GM19372 (cell line): Measurements from ENCODE around the gene TLCD3A.
"Not testable (repeated sequence)": the region's sequence is repeated elsewhere in the genome, so short reads cannot be mapped to it uniquely, and the experiment has no call there.

Source experiments
- ATAC-seq: cut with Tn5 transposase; IDR thresholded peaks from one replicate; pipeline ENCODE4 v1.9.1; 2021; ENCODE audit warnings: mild to moderate bottlenecking, low read depth, moderate library complexity; ENCODE audit not compliant: unreplicated experiment

The TLCD3A gene

GRCh38 chr17:746783-747629, 14.6 kb downstream of the TLCD3A start:
- no peak for ATAC-seq

GRCh38 chr17:748604-749003, 16.2 kb downstream of the TLCD3A start:
- ATAC-seq, result not testable (repeated sequence)

- not testable (repeated sequence) for ATAC-seq
Measured at GRCh38 chr17:749359-749758, 17.0 kb downstream of the TLCD3A start.

GRCh38 chr17:750431-751037, 18.1 kb downstream of the TLCD3A start:
- ATAC-seq, result no peak

- ATAC-seq, result peak; percentile 11
Measured at GRCh38 chr17:751269-752001, 19.0 kb downstream of the TLCD3A start.

GRCh38 chr17:752002-752619, 19.7 kb downstream of the TLCD3A start, which contains the start of gene GEMIN4:
Gene GEMIN4 (minus strand): TSS chr17:752264. CDS start chr17:752142, 122 bp downstream.
- ATAC-seq, result peak; percentile 85

GRCh38 chr17:752620-753219, 20.3 kb downstream of the TLCD3A start:
- ATAC-seq, result peak; percentile 3

DNA sequence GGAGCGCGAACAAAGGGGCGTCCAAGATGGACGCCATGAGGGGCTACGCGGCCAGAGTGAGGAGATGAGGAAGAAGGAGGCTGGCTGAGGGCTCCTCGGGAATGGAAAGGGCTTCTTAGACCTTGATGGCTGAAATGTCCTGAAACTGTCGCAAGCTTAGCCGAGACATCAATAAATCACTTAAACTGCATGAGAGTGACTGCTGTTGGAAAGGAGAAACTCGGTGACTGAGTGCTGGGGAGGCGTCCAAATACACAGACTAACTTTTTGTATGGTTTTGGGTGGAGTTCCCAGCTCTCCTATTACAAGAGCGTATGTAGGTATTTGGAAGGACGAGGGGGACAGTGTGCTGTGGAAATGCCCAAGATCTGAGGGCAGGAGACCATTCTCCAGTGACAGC, 21.0 kb downstream of the TLCD3A start:
- ATAC-seq, result no peak

DNA sequence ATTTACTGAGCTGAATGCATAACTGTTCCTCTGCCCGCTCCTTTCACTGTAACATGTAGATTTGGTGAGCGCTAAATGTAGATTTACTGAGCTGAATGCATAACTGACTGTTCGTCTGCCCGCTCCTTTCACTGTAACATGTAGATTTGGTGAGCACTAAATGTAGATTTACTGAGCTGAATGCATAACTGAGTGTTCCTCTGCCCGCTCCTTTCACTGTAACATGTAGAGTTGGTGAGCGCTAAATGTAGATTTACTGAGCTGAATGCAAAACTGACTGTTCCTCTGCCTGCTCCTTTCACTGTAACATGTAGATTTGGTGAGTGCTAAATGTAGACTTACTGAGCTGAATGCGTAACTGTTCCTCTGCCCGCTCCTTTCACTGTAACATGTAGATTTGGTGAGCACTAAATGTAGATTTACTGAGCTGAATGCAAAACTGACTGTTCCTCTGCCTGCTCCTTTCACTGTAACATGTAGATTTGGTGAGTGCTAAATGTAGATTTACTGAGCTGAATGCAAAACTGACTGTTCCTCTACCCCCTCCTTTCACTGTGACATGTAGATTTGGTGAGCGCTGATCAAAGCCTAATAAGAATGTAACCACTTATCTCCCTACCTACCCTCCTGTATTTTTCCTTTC, 23.0 kb downstream of the TLCD3A start:
- not testable (repeated sequence) for ATAC-seq

DNA sequence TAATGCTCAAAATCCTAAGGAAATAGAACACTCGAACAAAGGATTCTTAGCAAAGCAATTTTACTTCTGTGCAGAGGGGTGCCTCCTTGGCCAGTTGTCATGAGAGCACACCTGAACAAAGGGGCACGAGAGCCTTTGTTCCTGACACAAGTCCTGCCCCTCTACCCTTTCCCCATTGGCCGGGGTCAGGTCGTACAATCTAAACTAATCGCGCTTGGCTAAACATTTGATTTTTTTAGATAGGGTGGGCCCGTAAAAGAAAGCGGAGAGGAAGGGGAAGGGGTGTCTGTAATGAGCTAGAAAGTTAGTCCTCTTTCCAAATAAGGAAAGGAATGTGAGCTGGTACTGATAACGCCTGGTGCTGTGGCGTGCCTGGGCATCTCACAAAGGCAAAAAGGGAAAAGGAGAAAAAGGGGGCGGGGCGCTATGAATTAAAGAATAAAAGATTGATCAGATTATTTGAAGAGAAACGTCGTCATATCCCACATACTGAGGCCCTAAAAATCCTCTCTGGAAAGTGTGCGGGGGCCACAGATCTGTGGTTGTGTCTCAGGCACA, 23.7 kb downstream of the TLCD3A start:
- not testable (repeated sequence) for ATAC-seq

- ATAC-seq, result no peak
Measured at GRCh38 chr17:759964-760363, 27.6 kb downstream of the TLCD3A start.

DNA sequence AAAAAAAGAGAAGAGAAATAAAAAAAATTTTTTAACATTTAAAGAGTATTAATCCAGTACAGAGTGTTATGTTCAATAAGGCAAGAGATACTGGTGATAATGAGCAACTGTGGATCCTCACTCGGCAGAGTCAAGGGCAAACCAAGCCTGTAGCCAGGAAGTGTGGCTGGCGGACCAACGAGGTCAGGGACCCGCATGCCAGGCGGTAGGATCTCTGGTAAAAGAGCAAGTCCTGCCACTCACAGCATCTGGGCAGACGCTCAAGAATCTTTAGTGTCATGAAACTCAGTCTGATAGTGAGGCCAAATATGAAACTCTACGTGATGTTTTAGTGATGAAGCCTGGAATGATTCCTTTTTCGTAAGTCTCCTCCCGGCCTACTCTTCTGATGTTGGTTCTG, 28.0 kb downstream of the TLCD3A start:
- no peak for ATAC-seq

GRCh38 chr17:767076-767475, 34.7 kb downstream of the TLCD3A start:
- no peak for ATAC-seq

GRCh38 chr17:773016-773415, 40.6 kb downstream of the TLCD3A start:
- no peak for ATAC-seq

GRCh38 chr17:773467-774312, 41.3 kb downstream of the TLCD3A start:
- no peak for ATAC-seq

GRCh38 chr17:774313-774584, 41.9 kb downstream of the TLCD3A start:
- no peak for ATAC-seq

- no peak for ATAC-seq
Measured at GRCh38 chr17:778096-778495, 45.7 kb downstream of the TLCD3A start.

- ATAC-seq, result peak; percentile 94
Measured at GRCh38 chr17:781805-782731, 49.7 kb downstream of the TLCD3A start, which contains the start of the genes GLOD4 and MRM3. Gene GLOD4 (minus strand): TSS chr17:782280. CDS start chr17:782255, 25 bp downstream. Gene MRM3 (plus strand): TSS chr17:782353. CDS start chr17:782379, 26 bp downstream.
